SK-N-SH (cell line): Measurements from ENCODE around the gene DEPDC7. TPM values are rescaled to one million over a fixed set of nuclear protein-coding genes. Genes with fewer than 3 reads are reported as not detected.

ENCODE experiments used
- CTCF ChIA-PET: fragments of 300-600, 350-600 bp; formaldehyde crosslinking; extraction: SDS; loops from one replicate; lab custom pipeline; 2021; lab: Yijun Ruan, JAX
- POLR2A ChIA-PET: fragments of 350-600 bp; sonication (Branson Sonifier 250); formaldehyde crosslinking; extraction: SDS; loops from one replicate; lab custom pipeline; 2020; ENCODE audit warnings: antibody characterized with exemption, inconsistent platforms; lab: Yijun Ruan, JAX
- DNase-seq: peaks from one replicate; pipeline ENCODE4 v3.0.0; 2012
- H2AFZ ChIP-seq: fragments of 200-600 bp; sonication (generic); 2 replicates; pipeline ENCODE4 v1.8.1; 2016; ENCODE audit warnings: antibody characterized with exemption, mild to moderate bottlenecking, low read depth
- H3F3A ChIP-seq: fragments of 200-600 bp; sonication (generic); replicated peaks from 2 replicates; pipeline ENCODE3; 2016; ENCODE audit warnings: antibody characterized with exemption, mild to moderate bottlenecking; ENCODE audit not compliant: insufficient read depth
- H3K27ac ChIP-seq, 2 experiments: fragments of 200-500 bp in 1 of 2; fragments of 200-600 bp in 1 of 2; sonication (Bioruptor generic) in 1 of 2; sonication (generic), shearing (Covaris generic) in 1 of 2; 2 replicates each; pipeline versions ENCODE4 v1.5.1 to v1.6.1; 2014 to 2016; ENCODE audit warnings: low read depth in 2 of 2, inconsistent platforms in 1 of 2, low read length in 1 of 2, mild to moderate bottlenecking in 1 of 2, mixed read lengths in 1 of 2
- H3K27me3 ChIP-seq: fragments of 200-600 bp; sonication (generic), shearing (Covaris generic); 2 replicates; pipeline ENCODE4 v1.6.1; 2016; ENCODE audit warnings: mixed run types; ENCODE audit not compliant: insufficient read depth
- H3K36me3 ChIP-seq, 2 experiments: fragments of 200-500 bp in 1 of 2; fragments of 200-600 bp in 1 of 2; sonication (Bioruptor generic) in 1 of 2; sonication (generic) in 1 of 2; replicated peaks in 1 of 2; 2 replicates each; pipeline versions ENCODE3 to v1.5.1; 2014 to 2016; ENCODE audit warnings: low read length in 1 of 2, mild to moderate bottlenecking in 1 of 2; ENCODE audit not compliant: insufficient read depth in 2 of 2, control insufficient read depth in 1 of 2
- H3K4me1 ChIP-seq, 2 experiments: fragments of 200-500 bp in 1 of 2; fragments of 200-600 bp in 1 of 2; sonication (Bioruptor generic) in 1 of 2; sonication (generic), shearing (Covaris generic) in 1 of 2; 2 replicates each; pipeline versions ENCODE4 v1.5.1 to v1.6.1; 2014 to 2016; ENCODE audit warnings: low read depth in 1 of 2, low read length in 1 of 2, mixed run types in 1 of 2; ENCODE audit not compliant: insufficient read depth in 2 of 2, control insufficient read depth in 1 of 2
- H3K4me2 ChIP-seq: fragments of 200-600 bp; sonication (generic), shearing (Covaris generic); 2 replicates; pipeline ENCODE4 v1.6.1; 2017; ENCODE audit warnings: mixed run types
- H3K4me3 ChIP-seq, 2 experiments: fragments of 200-500 bp in 1 of 2; fragments of 200-600 bp in 1 of 2; sonication (Bioruptor generic) in 1 of 2; sonication (generic), shearing (Covaris generic) in 1 of 2; 2 replicates each; pipeline versions ENCODE4 v1.5.1 to v1.8.1; 2014 to 2016; ENCODE audit warnings: low read depth in 2 of 2, inconsistent platforms in 1 of 2, low read length in 1 of 2, mild to moderate bottlenecking in 1 of 2, mixed read lengths in 1 of 2, moderate library complexity in 1 of 2
- H3K79me2 ChIP-seq: fragments of 200-600 bp; sonication (generic); 2 replicates; pipeline ENCODE4 v1.8.1; 2017; ENCODE audit warnings: mild to moderate bottlenecking; ENCODE audit not compliant: insufficient read depth
- H3K9ac ChIP-seq: fragments of 200-600 bp; sonication (generic); 2 replicates; pipeline ENCODE4 v1.6.1; 2017; ENCODE audit warnings: mixed run types
- H3K9me2 ChIP-seq: fragments of 200-600 bp; sonication (generic); 2 replicates; pipeline ENCODE4 v1.6.1; 2017; ENCODE audit warnings: mixed run types
- H3K9me3 ChIP-seq: fragments of 200-600 bp; sonication (generic); 2 replicates; pipeline ENCODE4 v1.6.1; 2017; ENCODE audit warnings: mixed run types, mild to moderate bottlenecking, moderate library complexity
- H4K20me1 ChIP-seq: fragments of 200-600 bp; sonication (generic); 2 replicates; pipeline ENCODE4 v1.6.1; 2017; ENCODE audit warnings: mild to moderate bottlenecking, mixed run types; ENCODE audit not compliant: insufficient read depth
- CTCF ChIP-seq: fragments of 200-600 bp; sonication (generic); IDR thresholded peaks from 2 replicates; pipeline ENCODE4 v1.6.1; 2017; ENCODE audit warnings: antibody characterized with exemption, mild to moderate bottlenecking, moderate library complexity
- FOSL2 ChIP-seq: IDR thresholded peaks from 2 replicates; pipeline ENCODE4 v1.4.0; 2012; ENCODE audit warnings: low read depth, mild to moderate bottlenecking, moderate library complexity, borderline replicate concordance
- FOXM1 ChIP-seq: IDR thresholded peaks from 2 replicates; pipeline ENCODE4 v1.4.0; 2012; ENCODE audit warnings: low read depth, mild to moderate bottlenecking
- GABPA ChIP-seq: IDR thresholded peaks from 2 replicates; pipeline ENCODE4 v1.4.0; 2012; ENCODE audit warnings: low read depth, mild to moderate bottlenecking
- MXI1 ChIP-seq: IDR thresholded peaks from 2 replicates; pipeline ENCODE4 v1.6.1; 2012; ENCODE audit warnings: mild to moderate bottlenecking, low read depth, low read length, improper control_type of control experiment
- NFIC ChIP-seq: IDR thresholded peaks from 2 replicates; pipeline ENCODE4 v1.4.0; 2012; ENCODE audit warnings: borderline replicate concordance
- NRF1 ChIP-seq: IDR thresholded peaks from 2 replicates; pipeline ENCODE4 v1.6.1; 2012; ENCODE audit warnings: low read depth, mild to moderate bottlenecking, low read length
- POLR2AphosphoS5 ChIP-seq: IDR thresholded peaks from 2 replicates; pipeline ENCODE4 v1.6.1; 2012; ENCODE audit warnings: low read depth, low read length
- RCOR1 ChIP-seq: fragments of 150-350 bp; IDR thresholded peaks from 2 replicates; pipeline ENCODE4 v1.6.1; 2017; ENCODE audit warnings: antibody characterized with exemption, low read length
- REST ChIP-seq: IDR thresholded peaks from 2 replicates; pipeline ENCODE4 v1.6.1; 2012; ENCODE audit warnings: mild to moderate bottlenecking, low read depth, low read length, moderate library complexity
- RFX5 ChIP-seq: IDR thresholded peaks from 2 replicates; pipeline ENCODE4 v1.6.1; 2012; ENCODE audit warnings: mild to moderate bottlenecking, improper control_type of control experiment, low read length
- SIN3A ChIP-seq: IDR thresholded peaks from 2 replicates; pipeline ENCODE4 v1.6.1; 2012; ENCODE audit warnings: low read depth, mild to moderate bottlenecking, low read length, moderate library complexity, borderline replicate concordance
- SMC3 ChIP-seq: IDR thresholded peaks from 2 replicates; pipeline ENCODE4 v1.6.1; 2012; ENCODE audit warnings: low read depth, low read length, improper control_type of control experiment
- TAF1 ChIP-seq: IDR thresholded peaks from 2 replicates; pipeline ENCODE4 v1.6.1; 2012; ENCODE audit warnings: low read depth, mild to moderate bottlenecking, low read length, moderate library complexity, borderline replicate concordance
- TCF12 ChIP-seq: IDR thresholded peaks from 2 replicates; pipeline ENCODE4 v1.4.0; 2012
- YY1 ChIP-seq: IDR thresholded peaks from 2 replicates; pipeline ENCODE4 v1.4.0; 2012; ENCODE audit warnings: low read depth, mild to moderate bottlenecking
- WGBS: methylation state at CpG from one replicate; pipeline ENCODE4 v1.1.6; 2017; ENCODE audit warnings: low lambda C conversion rate; 5-methylcytosine and 5-hydroxymethylcytosine counted together
- polyA plus RNA-seq, 3 experiments: library from polyadenylated mRNA; depleted of rRNA; stranded (reverse); fragments of >200 nt; gene quantifications; 2 replicates each; pipeline ENCODE4 v1.2.3, GENCODE V29; 2012

DEPDC7 gene
- polyA plus RNA-seq, 1 of the 3 experiments (the other 2 are of a cell fraction), result 9.7 TPM

GRCh38 chr11:33065445-33066178 is 49.9 kb downstream of the DEPDC7 start (continued):
- TF ChIP-seq RCOR1 (no peak), POLR2AphosphoS5 (no peak), SIN3A (no peak), SMC3 (peak; percentile 98), REST (no peak)

- 94% methylated on average over 2 of the region's 3 CpGs for WGBS
- Histone ChIP-seq H4K20me1 (no peaks in the 10 kb centered on the region), H3K27ac (no peak overlapping the region), H3K9ac (no peak overlapping the region), H3K79me2 (no peaks in the 10 kb centered on the region), H3K9me2 (no peaks in the 10 kb centered on the region), H3K36me3 (peaks cover 23 to 46% of the 10 kb centered on the region in 2 experiments), H3K9me3 (no peaks in the 10 kb centered on the region), H2AFZ (no peak overlapping the region), H3K4me2 (no peak overlapping the region), H3K4me1 (peaks cover 5 to 24% of the 10 kb centered on the region in 2 experiments; a peak in 3 of 4 replicates), H3F3A (peaks cover 5% of the 10 kb centered on the region), H3K4me3 (no peak overlapping the region), H3K27me3 (no peaks in the 10 kb centered on the region)
- POLR2A ChIA-PET, result no interaction called here
- CTCF ChIA-PET, result interaction anchor here (0.8 to 5.1 kb wide), 4 partner anchors 13 to 131 kb away, joined by 3 to 36 read pairs (median 16); no protein-coding TSS in a partner anchor
- DNase-seq, result no peak
- TF ChIP-seq YY1 (no peak), TCF12 (no peak), NFIC (no peak), NRF1 (no peak), CTCF (no peak), FOSL2 (no peak), MXI1 (no peak), GABPA (no peak), TAF1 (no peak), REST (no peak), SIN3A (no peak), FOXM1 (no peak), RFX5 (no peak)
Observed at GRCh38 chr11:33067294-33067693, 51.6 kb downstream of the DEPDC7 start.
